ENCODE measurements around the gene DUS1L.

DUS1L gene

GRCh38 chr17:82080048-82080788 lies 14.6 kb upstream of the DUS1L start:
- no peak overlapping the region for H3K4me3 Mint-ChIP-seq
- ATAC-seq (ENCODE audit: low read depth) = no peak
- H3K4me1 Mint-ChIP-seq = no peaks in the 10 kb centered on the region
- H3K36me3 Mint-ChIP-seq = peaks cover 19% of the 10 kb centered on the region
- DNase-seq (ENCODE audit: low spot score in 2 of 2) = no peak
- no peak overlapping the region for H3K27ac Mint-ChIP-seq
- peaks cover 3% of the 10 kb centered on the region for H3K27me3 Mint-ChIP-seq
- H3K9me3 Mint-ChIP-seq = no peaks in the 10 kb centered on the region

DNA sequence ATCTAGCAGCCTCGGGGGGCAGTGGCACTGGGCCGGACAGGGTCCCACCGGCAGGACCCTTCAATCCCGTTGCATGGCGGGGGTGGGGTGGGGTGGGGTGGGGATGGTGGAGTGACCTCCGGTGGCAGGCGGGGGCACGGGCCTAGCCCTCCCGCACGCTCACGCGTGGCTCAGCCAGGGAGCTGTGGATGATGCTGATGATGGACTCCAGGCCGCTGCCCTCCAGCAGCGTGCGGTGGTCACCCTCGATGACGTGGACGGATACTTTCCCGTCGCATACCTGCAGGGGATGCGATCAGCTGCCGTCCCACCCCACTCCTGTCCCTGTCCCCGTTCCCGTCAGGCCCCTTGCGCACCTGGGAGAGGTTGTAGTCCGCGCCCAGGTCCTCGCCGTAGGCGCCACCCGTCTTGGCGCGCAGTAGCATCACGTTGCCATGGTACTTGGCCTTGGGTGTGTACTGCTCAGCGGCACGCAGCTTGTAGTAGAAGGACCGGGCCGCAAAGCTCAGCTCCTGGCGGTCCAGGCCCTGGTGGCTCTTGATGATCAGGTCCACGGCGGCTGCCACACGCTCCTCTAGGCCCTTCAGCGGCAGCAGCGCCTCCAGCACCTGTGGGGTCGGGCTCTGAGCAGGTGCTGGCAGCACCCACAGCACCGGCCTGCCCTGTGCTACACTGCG lies 13.5 kb upstream of the DUS1L start:
- Mint-ChIP-seq H3K27me3 (peaks cover 3% of the 10 kb centered on the region), H3K4me3 (no peak overlapping the region), H3K4me1 (no peaks in the 10 kb centered on the region), H3K36me3 (peaks cover 16% of the 10 kb centered on the region), H3K9me3 (no peaks in the 10 kb centered on the region), H3K27ac (no peak overlapping the region)
- no peak for DNase-seq (ENCODE audit: low spot score in 2 of 2)
- no peak for ATAC-seq (ENCODE audit: low read depth)

DNA sequence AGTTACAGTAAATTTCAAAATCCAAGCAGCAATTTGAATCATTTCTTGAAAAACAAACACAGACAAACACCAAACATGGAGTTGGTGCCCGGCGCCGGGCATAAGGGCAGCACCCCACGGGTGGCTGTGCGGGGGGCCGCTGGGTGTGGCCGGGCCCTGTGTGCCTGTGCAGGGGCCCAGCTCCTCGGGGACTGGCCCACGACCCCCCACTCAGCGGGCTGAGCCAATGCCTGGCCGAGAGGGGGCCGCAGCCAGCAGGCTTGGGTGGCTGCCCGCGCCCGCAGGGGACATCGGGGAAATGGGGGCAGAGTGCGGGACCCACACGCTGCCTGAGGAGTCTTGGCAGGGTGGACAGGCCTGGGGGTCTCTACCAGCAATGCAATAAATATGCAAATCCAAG lies 12.8 kb upstream of the DUS1L start:
- Mint-ChIP-seq H3K27ac (no peak overlapping the region), H3K27me3 (peaks cover 3% of the 10 kb centered on the region), H3K36me3 (peaks cover 15% of the 10 kb centered on the region), H3K4me1 (no peaks in the 10 kb centered on the region), H3K9me3 (no peaks in the 10 kb centered on the region), H3K4me3 (no peak overlapping the region)
- no peak for DNase-seq (ENCODE audit: low spot score in 2 of 2)
- ATAC-seq (ENCODE audit: low read depth) = no peak

- Mint-ChIP-seq H3K27me3 (peaks cover 3% of the 10 kb centered on the region), H3K27ac (no peak overlapping the region), H3K4me3 (no peak overlapping the region), H3K4me1 (no peaks in the 10 kb centered on the region), H3K36me3 (peaks cover 11% of the 10 kb centered on the region), H3K9me3 (no peaks in the 10 kb centered on the region)
- DNase-seq (ENCODE audit: low spot score in 2 of 2) (no peak), ATAC-seq (ENCODE audit: low read depth) (no peak)
These were observed 12.2 kb upstream of the DUS1L start for GRCh38 chr17:82077617-82078358.

DNA sequence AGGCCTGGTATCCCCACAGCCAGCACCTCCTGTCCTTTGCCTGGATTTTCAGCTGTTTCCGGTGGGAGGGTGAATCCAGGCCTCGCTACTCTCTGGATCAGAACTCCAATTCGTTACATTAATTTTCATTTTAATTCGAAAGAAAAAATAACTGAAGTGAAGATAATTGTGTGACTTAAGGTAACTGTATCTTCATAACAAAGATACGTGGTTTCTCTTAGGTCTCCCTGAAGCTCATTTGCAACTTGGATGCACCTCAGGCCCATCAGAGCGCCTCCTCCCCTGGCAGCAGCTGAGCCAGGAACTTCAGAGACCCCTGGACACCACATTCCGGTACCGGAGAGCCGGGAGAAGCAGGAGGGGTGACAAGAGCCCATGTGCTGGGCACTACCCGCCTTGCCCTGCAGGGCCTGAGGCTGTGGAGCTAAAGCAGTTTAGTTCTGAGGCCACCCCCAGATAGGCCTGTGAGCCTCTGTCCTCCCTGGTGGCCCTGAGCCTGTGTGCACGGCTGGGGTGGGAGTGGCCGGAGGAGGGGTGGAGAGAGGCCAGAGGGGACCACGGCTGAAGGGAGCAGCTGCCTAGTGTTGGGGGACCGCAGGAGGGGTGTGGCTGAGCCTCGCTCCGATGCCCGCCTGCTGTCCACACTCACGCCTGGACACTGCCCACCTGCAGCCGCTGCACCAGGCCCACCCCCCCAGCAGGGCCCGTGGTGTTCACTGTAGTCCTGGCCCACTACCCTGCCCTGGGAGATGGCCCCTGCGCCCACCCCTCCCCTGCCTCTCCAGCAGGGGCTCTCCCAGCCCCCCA lies 11.4 kb upstream of the DUS1L start:
- no peak overlapping the region for H3K27ac Mint-ChIP-seq
- no peak overlapping the region for H3K4me3 Mint-ChIP-seq
- H3K27me3 Mint-ChIP-seq = peaks cover 3% of the 10 kb centered on the region
- H3K9me3 Mint-ChIP-seq = no peaks in the 10 kb centered on the region
- DNase-seq (ENCODE audit: low spot score in 2 of 2) = no peak
- no peaks in the 10 kb centered on the region for H3K4me1 Mint-ChIP-seq
- no peak for ATAC-seq (ENCODE audit: low read depth)
- peaks cover 11% of the 10 kb centered on the region for H3K36me3 Mint-ChIP-seq

DNA sequence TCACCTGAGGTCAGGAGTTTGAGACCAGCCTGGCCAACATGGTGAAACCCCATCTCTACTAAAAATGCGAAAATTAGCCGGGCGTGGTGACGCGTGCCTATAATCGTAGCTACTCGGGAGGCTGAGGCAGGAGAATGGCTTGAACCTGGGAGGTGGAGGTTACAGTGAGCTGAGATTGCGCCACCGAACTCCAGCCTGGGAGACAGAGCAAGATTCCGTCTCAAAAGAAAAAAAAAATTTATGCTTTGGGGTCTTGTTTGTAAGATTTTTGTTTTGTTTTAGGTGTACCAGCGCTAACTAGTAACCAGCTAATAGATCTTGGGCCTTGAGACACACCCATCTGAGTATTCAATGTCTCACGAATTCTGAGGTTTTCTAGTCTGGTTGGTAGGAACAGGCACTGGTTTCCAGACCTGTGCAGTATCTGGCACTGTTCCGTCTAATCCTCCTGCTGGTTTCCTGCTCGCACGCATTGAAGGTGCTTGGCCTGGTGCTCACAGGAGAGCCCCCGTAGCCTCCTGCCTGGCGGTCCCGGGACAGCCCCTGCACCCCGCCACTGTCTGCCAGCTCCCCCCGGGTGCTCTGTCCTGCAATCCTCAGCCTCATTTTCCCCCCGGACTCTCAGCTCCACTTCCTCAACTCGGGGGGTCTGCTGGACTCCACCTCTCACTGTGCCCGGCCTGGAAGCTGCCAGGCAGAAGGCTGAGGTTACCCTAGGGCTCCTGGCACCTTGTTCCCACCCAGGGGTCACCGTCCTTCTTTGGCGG lies 10.6 kb upstream of the DUS1L start:
- no peaks in the 10 kb centered on the region for H3K4me1 Mint-ChIP-seq
- DNase-seq (ENCODE audit: low spot score in 2 of 2) (no peak), ATAC-seq (ENCODE audit: low read depth) (no peak)
- H3K27me3 Mint-ChIP-seq = peaks cover 3% of the 10 kb centered on the region
- no peak overlapping the region for H3K4me3 Mint-ChIP-seq
- H3K27ac Mint-ChIP-seq = no peak overlapping the region
- H3K9me3 Mint-ChIP-seq = no peaks in the 10 kb centered on the region
- peaks cover 11% of the 10 kb centered on the region for H3K36me3 Mint-ChIP-seq

DNA sequence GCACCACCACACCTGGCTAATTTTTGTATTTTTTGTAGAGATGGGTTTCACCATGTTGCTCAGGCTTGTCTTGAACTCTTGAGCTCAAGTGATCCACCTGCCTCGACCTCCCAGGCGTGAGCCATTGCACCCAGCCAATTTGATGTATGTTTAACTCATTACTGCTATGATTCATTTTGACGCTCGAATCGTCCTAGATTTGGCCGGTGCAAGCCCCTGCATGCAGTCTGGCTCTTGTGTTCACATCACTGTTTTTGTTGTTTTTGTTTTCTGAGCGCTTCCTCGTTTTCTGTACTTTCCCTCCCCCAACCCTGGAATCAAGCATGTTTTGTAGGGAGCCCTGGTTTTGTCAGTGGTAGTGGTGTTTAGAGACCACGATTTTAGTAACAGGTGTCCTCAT lies 7.8 kb upstream of the DUS1L start:
- Mint-ChIP-seq H3K27me3 (peaks cover 3% of the 10 kb centered on the region), H3K36me3 (peaks cover 4% of the 10 kb centered on the region), H3K4me3 (no peak overlapping the region), H3K9me3 (no peaks in the 10 kb centered on the region), H3K4me1 (no peaks in the 10 kb centered on the region), H3K27ac (no peak overlapping the region)
- ATAC-seq (ENCODE audit: low read depth) = no peak
- DNase-seq (ENCODE audit: low spot score in 2 of 2) = no peak

- Mint-ChIP-seq H3K4me3 (no peak overlapping the region), H3K27ac (no peak overlapping the region), H3K4me1 (no peaks in the 10 kb centered on the region), H3K27me3 (peaks cover 3% of the 10 kb centered on the region), H3K36me3 (no peaks in the 10 kb centered on the region), H3K9me3 (no peaks in the 10 kb centered on the region)
- ATAC-seq (ENCODE audit: low read depth) (no peak), DNase-seq (ENCODE audit: low spot score in 2 of 2) (no peak)
These were observed 7.2 kb upstream of the DUS1L start for GRCh38 chr17:82072827-82073226.

GRCh38 chr17:82070611-82071010 lies 5.0 kb upstream of the DUS1L start:
- ATAC-seq (ENCODE audit: low read depth) (no peak), DNase-seq (ENCODE audit: low spot score in 2 of 2) (no peak)
- Mint-ChIP-seq H3K9me3 (no peaks in the 10 kb centered on the region), H3K27me3 (no peaks in the 10 kb centered on the region), H3K4me1 (no peaks in the 10 kb centered on the region), H3K27ac (no peak overlapping the region), H3K4me3 (no peak overlapping the region), H3K36me3 (no peaks in the 10 kb centered on the region)

GRCh38 chr17:82065193-82065637 lies 389 bp downstream of the DUS1L start:
- H3K27me3 Mint-ChIP-seq = no peaks in the 10 kb centered on the region
- peak overlapping the region; percentile 14 for H3K27ac Mint-ChIP-seq

GRCh38 chr17:82064433-82065192 lies 991 bp downstream of the DUS1L start:
- ATAC-seq (ENCODE audit: low read depth) (no peak), DNase-seq (ENCODE audit: low spot score in 2 of 2) (no peak)
- H3K27me3 Mint-ChIP-seq = no peaks in the 10 kb centered on the region
- H3K4me1 Mint-ChIP-seq = no peaks in the 10 kb centered on the region
- peak overlapping the region; percentile 14 for H3K27ac Mint-ChIP-seq
- H3K9me3 Mint-ChIP-seq = no peaks in the 10 kb centered on the region
- H3K36me3 Mint-ChIP-seq = peaks cover 2% of the 10 kb centered on the region
- H3K4me3 Mint-ChIP-seq = peak overlapping the region; percentile 70

More at GRCh38 chr17:82065193-82065637, 389 bp downstream of the DUS1L start:
- H3K4me3 Mint-ChIP-seq = peak overlapping the region; percentile 70
- no peaks in the 10 kb centered on the region for H3K9me3 Mint-ChIP-seq
- H3K4me1 Mint-ChIP-seq = no peaks in the 10 kb centered on the region
- DNase-seq (ENCODE audit: low spot score in 2 of 2) = peak in 1 of 2 donors; percentile 19
- H3K36me3 Mint-ChIP-seq = peaks cover under 1% of the 10 kb centered on the region
- peak; percentile 62 for ATAC-seq (ENCODE audit: low read depth)

GRCh38 chr17:82063424-82064415 lies 1.9 kb downstream of the DUS1L start:
- ATAC-seq (ENCODE audit: low read depth) (no peak), DNase-seq (ENCODE audit: low spot score in 2 of 2) (no peak)
- no peaks in the 10 kb centered on the region for H3K4me1 Mint-ChIP-seq
- H3K36me3 Mint-ChIP-seq = peaks cover 2% of the 10 kb centered on the region
- H3K9me3 Mint-ChIP-seq = no peaks in the 10 kb centered on the region
- no peak overlapping the region for H3K27ac Mint-ChIP-seq
- H3K4me3 Mint-ChIP-seq = peak overlapping the region; percentile 70
- no peaks in the 10 kb centered on the region for H3K27me3 Mint-ChIP-seq

Measured in memory B cell (primary cell).